Panc1 (cell line): ENCODE data around the gene TSSC4. TPM values are rescaled to one million over a fixed set of nuclear protein-coding genes. Genes with fewer than 3 reads are reported as not detected.

Source experiments
- ATAC-seq: fragments of 200-7000 bp; cut with Tn5 transposase; 2 replicates; pipeline ENCODE4 v1.9.1; 2020; ENCODE audit warnings: mild to moderate bottlenecking, moderate library complexity
- BruUV-seq: library from RNA; stranded (reverse); fragments of 400-500 nt; replicated peaks from 2 replicates; lab custom pipeline; 2021; lab: Mats Ljungman, UMichigan
- CTCF ChIA-PET: fragments of 300-600 bp; sonication (Branson Sonifier 250); formaldehyde crosslinking; loops from one replicate; lab custom pipeline; 2022; ENCODE audit warnings: antibody characterized with exemption; lab: Charles Lee
- POLR2A ChIA-PET: fragments of 300-600 bp; sonication (Branson Sonifier 250); formaldehyde crosslinking; loops from one replicate; lab custom pipeline; 2022; ENCODE audit warnings: antibody characterized with exemption; lab: Charles Lee
- DNase-seq: peaks from one replicate; pipeline ENCODE4 v3.0.0-alpha.2; 2010; ENCODE audit warnings: low read depth, low spot score
- H3K27ac ChIP-seq: 2 replicates; pipeline ENCODE4 v1.5.1; 2011; ENCODE audit warnings: mild to moderate bottlenecking, low read length, inconsistent platforms
- H3K27me3 ChIP-seq: fragments of 200-500 bp; sonication (Bioruptor generic); 2 replicates; pipeline ENCODE4 v1.6.0; 2014; ENCODE audit warnings: low read length, inconsistent platforms; ENCODE audit not compliant: control insufficient read depth, insufficient read depth
- H3K36me3 ChIP-seq: fragments of 200-500 bp; sonication (Bioruptor generic); 2 replicates; pipeline ENCODE4 v1.5.1; 2014; ENCODE audit warnings: inconsistent platforms, mild to moderate bottlenecking, low read length, moderate library complexity; ENCODE audit not compliant: control insufficient read depth, insufficient read depth
- H3K4me1 ChIP-seq: 2 replicates; pipeline ENCODE4 v1.5.1; 2011; ENCODE audit warnings: inconsistent platforms, mild to moderate bottlenecking, low read length, moderate library complexity; ENCODE audit not compliant: control insufficient read depth, insufficient read depth
- H3K4me3 ChIP-seq, 2 experiments: 2 replicates each; pipeline ENCODE4 v1.5.1; 2011 to 2012; ENCODE audit warnings: low read depth in 2 of 2, low read length in 2 of 2, mild to moderate bottlenecking in 2 of 2, inconsistent platforms in 1 of 2, moderate library complexity in 1 of 2
- H3K9me3 ChIP-seq: fragments of 200-500 bp; sonication (Bioruptor generic); 2 replicates; pipeline ENCODE4 v1.5.1; 2014; ENCODE audit warnings: low read depth, mild to moderate bottlenecking, inconsistent platforms, low read length, moderate library complexity; ENCODE audit not compliant: control insufficient read depth, insufficient read depth
- CTCF ChIP-seq: fragments of 450-650 bp; IDR thresholded peaks from 2 replicates; pipeline ENCODE4 v1.5.1; 2017; ENCODE audit warnings: mild to moderate bottlenecking
- POLR2AphosphoS5 ChIP-seq: IDR thresholded peaks from 2 replicates; pipeline ENCODE4 v1.6.1; 2012; ENCODE audit warnings: mild to moderate bottlenecking, low read depth, low read length, moderate library complexity
- REST ChIP-seq, 2 experiments: IDR thresholded peaks; 2 replicates each; pipeline ENCODE4 v1.6.1; 2011 to 2012; ENCODE audit warnings: low read depth in 2 of 2, control low read depth in 1 of 2, low read length in 1 of 2, mild to moderate bottlenecking in 1 of 2, moderate library complexity in 1 of 2; ENCODE audit not compliant: insufficient read depth in 1 of 2
- SIN3A ChIP-seq: IDR thresholded peaks from 2 replicates; pipeline ENCODE4 v1.6.1; 2012; ENCODE audit warnings: low read depth, mild to moderate bottlenecking, low read length, moderate library complexity, borderline replicate concordance; ENCODE audit not compliant: insufficient read depth
- TCF7L2 ChIP-seq: IDR thresholded peaks from 2 replicates; pipeline ENCODE4 v1.6.1; 2011; ENCODE audit warnings: mild to moderate bottlenecking, low read depth, low read length, inconsistent platforms
- in situ Hi-C: cut with HindIII; loops from 2 replicates; pipeline ENCODE4 v1.10.0; 2016; ENCODE audit warnings: low sequenced_read_pairs, low pct_unique_long_range_greater_than_20kb
- intact Hi-C: fragments of 100-400 bp; cut with micrococcal nuclease; formaldehyde crosslinking; loops from one replicate; pipeline ENCODE4 v1.10.0; 2022; ENCODE audit not compliant: unreplicated experiment
- total RNA-seq: library from RNA; stranded (reverse); gene quantifications from one replicate; pipeline ENCODE4 v1.2.1, GENCODE V29; 2021; ENCODE audit not compliant: unreplicated experiment

The TSSC4 gene
- total RNA-seq, 1 experiment from 2014 or later = 132 TPM

- TF ChIP-seq CTCF (no peak), REST (IDR thresholded peaks at IDR 0.05; ENCODE audit: insufficient read depth in 1 of 2, low read depth in 2 of 2, low read length in 1 of 2) (no peak), TCF7L2 (no peak), SIN3A (no peak), POLR2AphosphoS5 (no peak)
Observed at GRCh38 chr11:2451916-2452315, 51.4 kb downstream of the TSSC4 start.

GRCh38 chr11:2452321-2453012 is 51.9 kb downstream of the TSSC4 start:
- in situ Hi-C loops (no loop called here), intact Hi-C loops (no loop called here)
- no peak for ATAC-seq
- no peak overlapping the region for H3K27ac ChIP-seq
- H3K27me3 ChIP-seq = peaks cover 6% of the 10 kb centered on the region
- ChIA-PET CTCF (no interaction called here), POLR2A (interaction anchor here (0.6 kb wide), 1 partner anchor 536 kb away, joined by 3 read pairs; no protein-coding TSS in a partner anchor)
- no peaks in the 10 kb centered on the region for H3K4me1 ChIP-seq
- no peaks in the 10 kb centered on the region for H3K36me3 ChIP-seq
- no peak for DNase-seq
- no TSS peak for BruUV-seq
- no peak for TF ChIP-seq POLR2AphosphoS5
- no peak for TF ChIP-seq TCF7L2
- TF ChIP-seq REST (IDR thresholded peaks at IDR 0.05; ENCODE audit: insufficient read depth in 1 of 2, low read depth in 2 of 2, low read length in 1 of 2) = no peak
- no peak for TF ChIP-seq CTCF
- TF ChIP-seq SIN3A = no peak
- H3K4me3 ChIP-seq = no peak overlapping the region
- no peaks in the 10 kb centered on the region for H3K9me3 ChIP-seq

More at GRCh38 chr11:2451916-2452315, 51.4 kb downstream of the TSSC4 start:
- Histone ChIP-seq H3K27me3 (peaks cover 7% of the 10 kb centered on the region), H3K4me3 (no peak overlapping the region), H3K9me3 (no peaks in the 10 kb centered on the region), H3K27ac (no peak overlapping the region), H3K36me3 (no peaks in the 10 kb centered on the region), H3K4me1 (no peaks in the 10 kb centered on the region)
- no TSS peak for BruUV-seq
- DNase-seq (no peak), ATAC-seq (no peak)
- CTCF ChIA-PET = no interaction called here
- intact Hi-C loops = no loop called here
- POLR2A ChIA-PET = interaction anchor here (0.6 kb wide), 1 partner anchor 536 kb away, joined by 3 read pairs; no protein-coding TSS in a partner anchor
- in situ Hi-C loops = no loop called here
